Esophagus squamous epithelium (tissue), 4 donors: ENCODE measurements around the gene ICAM2.

Source experiments
- POLR2A ChIP-seq, 4 donors: fragments of 450-650 bp; IDR thresholded peaks; one replicate each; pipeline ENCODE4 v1.6.1; 2017; ENCODE audit warnings: antibody characterized with exemption in 4 of 4, mild to moderate bottlenecking in 4 of 4, moderate library complexity in 3 of 4
- TF ChIP-seq, protein P1 (sequence below), 6 experiments: fragments of 450-650 bp in 4 of 6; fragments of 200-600 bp in 2 of 6; sonication (generic) in 2 of 6; IDR thresholded peaks; one replicate each; pipeline ENCODE4 v1.5.1; 2016 to 2019; ENCODE audit warnings: antibody characterized with exemption in 6 of 6, mild to moderate bottlenecking in 4 of 6, moderate library complexity in 4 of 6

- no peak for TF ChIP-seq POLR2A (IDR thresholded peaks at IDR 0.05)
- TF ChIP-seq, protein P1, sequence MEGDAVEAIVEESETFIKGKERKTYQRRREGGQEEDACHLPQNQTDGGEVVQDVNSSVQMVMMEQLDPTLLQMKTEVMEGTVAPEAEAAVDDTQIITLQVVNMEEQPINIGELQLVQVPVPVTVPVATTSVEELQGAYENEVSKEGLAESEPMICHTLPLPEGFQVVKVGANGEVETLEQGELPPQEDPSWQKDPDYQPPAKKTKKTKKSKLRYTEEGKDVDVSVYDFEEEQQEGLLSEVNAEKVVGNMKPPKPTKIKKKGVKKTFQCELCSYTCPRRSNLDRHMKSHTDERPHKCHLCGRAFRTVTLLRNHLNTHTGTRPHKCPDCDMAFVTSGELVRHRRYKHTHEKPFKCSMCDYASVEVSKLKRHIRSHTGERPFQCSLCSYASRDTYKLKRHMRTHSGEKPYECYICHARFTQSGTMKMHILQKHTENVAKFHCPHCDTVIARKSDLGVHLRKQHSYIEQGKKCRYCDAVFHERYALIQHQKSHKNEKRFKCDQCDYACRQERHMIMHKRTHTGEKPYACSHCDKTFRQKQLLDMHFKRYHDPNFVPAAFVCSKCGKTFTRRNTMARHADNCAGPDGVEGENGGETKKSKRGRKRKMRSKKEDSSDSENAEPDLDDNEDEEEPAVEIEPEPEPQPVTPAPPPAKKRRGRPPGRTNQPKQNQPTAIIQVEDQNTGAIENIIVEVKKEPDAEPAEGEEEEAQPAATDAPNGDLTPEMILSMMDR (IDR thresholded peaks at IDR 0.05): no peak
Measured at GRCh38 chr17:64003526-64004121, 16.8 kb downstream of the ICAM2 start.
